Activated T-cell treated with anti-CD3 and anti-CD28 coated beads for 1 hour (primary cell): ENCODE data around the gene DYSF.

Source experiments
- DNase-seq: peaks from one replicate; pipeline ENCODE4 v3.0.0-alpha.2; 2020; ENCODE audit warnings: low read depth

DYSF gene

DNA sequence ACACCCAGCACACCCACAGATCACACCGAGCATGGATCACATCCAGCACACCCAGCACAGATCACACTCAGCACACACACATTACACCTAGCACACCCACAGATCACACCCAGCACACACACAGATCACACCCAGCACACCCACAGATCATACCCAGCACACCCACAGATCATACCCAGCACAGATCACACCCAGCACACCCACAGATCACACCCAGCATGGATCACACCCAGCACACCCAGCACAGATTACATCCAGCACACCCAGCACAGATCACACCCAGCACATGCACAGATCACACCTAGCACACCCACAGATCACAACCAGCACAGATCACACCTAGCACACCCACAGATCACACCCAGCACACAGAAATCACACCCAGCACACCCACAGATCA is 118.6 kb downstream of the DYSF start:
- DNase-seq = no peak

DNA sequence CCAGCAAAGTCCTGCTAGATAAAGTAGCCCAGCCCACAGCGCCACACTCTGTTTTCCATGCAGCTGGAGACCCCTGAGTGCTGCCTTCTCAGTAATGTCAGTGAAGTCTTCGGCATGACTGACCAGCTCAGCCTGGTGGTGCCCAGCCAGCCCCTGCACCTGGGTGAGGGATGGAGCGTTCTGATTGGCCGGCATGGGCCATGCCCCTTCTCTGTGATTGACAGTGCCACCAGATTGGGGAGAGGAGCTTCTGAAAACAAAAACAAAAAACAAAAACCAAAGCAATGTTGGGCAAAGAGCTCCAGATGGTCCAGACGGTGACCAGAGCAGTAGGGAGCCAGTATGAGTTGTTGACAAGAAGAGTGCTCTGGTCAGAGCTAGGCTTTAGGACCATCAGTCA is 122.6 kb downstream of the DYSF start:
- no peak for DNase-seq

DNA sequence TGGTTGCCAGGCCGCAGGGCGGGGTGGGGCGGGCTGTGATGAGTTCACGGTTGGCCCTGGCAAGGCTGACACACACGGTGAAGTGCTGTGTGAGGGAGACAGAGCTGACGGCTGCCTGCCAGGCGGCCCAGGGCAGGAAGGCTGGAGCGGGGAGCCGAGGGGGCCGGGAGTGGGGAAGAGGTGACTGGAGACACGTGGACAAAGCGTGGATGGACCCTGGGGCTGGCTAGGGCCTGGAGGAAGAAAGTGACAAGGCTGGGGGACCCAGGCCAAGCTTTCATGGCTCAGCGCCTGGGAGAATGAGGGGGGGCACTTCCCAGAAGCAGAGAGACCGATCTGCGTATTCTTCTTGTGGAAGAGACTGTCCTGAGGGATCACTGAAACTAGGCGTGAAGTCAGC is 123.2 kb downstream of the DYSF start:
- no peak for DNase-seq

DNA sequence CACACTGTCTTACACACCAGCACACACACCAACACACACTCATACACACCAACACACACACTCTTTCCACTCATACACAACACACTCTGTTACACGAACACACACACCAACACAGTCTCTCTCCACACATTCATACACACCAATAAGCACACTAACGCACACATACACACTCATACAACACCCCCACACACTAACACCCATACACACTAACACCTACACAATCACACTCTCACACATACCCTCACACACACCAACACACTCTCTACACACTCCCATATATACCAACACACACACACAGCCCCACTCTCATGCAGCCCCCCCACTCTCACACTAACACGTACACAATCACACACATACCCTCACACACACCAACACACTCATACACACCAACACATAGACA is 123.8 kb downstream of the DYSF start:
- DNase-seq = no peak

DNA sequence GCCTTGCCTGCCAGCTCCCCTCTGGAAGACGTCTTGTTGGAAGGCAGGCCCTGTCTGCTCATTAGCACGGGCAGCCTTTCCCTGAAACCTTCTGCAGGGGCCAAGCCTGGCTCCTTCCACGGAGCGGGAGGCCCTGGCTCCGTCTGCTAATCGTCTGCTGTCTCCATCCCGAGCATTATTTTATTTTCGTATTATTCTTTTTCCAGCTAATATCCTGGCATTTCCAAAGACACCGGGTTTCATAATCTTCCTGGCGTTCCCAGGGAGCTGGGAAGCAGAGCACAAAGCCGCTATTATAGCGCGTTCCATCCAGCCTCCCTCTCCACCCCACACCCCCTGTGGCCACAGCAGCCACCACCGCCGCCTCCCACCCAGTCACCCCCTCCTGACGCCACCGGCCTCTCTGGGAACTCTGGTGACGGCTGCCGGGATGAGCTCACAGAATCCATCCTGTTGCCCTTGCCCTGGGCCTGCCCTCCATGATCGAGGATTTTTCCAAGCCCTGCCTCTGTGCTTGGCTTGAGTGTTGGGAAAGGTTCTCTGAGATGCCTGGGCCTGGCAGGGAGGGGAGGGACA is 125.5 kb downstream of the DYSF start:
- DNase-seq = no peak

DNA sequence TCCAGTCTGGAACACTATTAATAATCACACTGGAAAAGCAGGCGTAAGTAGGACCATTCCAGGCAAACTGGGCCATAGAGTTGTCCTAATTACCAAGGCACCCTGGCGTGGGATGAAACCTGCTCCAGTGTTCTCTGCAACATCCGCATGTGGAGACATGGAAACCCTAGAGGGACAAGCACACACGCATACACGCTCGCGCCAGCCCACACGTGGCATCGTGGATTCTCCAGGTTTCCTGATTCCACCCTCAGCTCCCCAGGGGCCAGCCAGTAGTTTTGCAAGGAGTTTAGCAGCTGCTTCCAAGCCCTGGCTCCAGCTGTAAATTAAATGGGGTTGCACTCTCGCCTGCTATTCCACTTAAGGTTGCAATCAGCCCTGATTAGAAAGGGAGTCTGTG is 127.7 kb downstream of the DYSF start:
- no peak for DNase-seq

DNA sequence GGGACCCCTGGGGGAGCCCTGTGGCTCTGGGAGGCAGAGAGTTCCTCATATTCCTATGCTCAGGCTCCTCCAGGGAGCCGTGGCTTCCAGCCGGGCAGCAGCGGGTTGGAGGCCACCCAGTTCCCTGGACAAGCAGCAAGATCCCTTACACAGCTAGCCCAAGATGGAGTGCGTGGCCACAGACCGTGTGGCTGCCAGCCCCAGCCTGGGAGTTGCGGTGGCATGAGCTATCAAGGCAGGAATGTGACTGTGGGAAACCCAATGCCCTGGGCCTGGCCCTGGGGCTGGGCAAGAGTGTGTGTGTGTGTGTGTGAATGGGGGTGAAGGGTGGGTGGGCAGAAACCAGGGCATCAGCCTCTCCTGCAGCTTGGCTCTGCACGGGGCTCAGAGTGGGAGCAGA is 130.5 kb downstream of the DYSF start:
- no peak for DNase-seq

DNA sequence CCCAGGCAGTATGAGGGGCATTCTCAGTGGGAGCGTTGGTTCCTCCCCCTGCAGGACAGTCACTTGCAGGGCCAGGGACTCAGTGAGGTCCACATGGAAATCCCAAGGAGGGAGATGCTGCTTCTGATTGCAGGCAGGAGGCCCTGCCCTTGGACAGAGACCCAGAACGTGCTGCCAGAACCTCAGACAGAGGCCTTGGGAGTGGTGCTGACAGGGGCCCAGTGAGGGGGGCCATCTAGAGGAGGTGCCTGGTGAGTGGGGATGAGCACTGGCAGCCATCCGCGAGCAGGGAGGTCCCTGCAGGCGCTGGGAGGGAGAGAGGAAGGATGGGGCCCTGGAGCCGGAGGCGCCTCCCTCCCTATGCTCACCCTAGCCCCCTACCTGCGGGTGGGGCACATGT is 133.1 kb downstream of the DYSF start:
- DNase-seq = no peak

DNA sequence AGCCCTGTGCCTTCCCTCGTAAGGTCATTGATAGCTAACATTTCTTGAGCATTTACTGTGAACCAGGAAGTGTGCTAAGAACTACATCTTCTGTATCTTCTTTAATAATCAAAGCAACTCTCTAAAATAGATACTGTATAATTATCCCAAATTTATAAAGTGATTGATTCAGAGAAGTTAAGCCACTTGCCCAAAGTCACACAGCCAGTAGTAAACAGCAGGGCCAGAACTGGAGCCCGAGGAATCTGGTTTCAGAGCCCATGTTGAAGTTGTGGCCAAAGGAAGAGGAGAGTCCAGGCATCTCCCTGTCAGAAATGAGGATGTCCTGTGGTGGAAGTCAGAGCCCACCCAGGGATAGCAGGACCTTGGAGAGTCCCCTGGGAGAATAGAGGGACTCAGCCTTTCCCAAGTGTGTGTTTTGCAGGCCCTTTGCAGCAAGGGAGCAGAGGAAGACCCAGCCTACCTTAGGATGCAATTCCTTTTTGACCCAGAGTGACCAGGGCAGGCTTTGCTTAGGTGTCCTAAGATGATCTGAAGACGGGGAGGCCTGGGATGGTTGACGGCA is 134.2 kb downstream of the DYSF start:
- DNase-seq = no peak

DNA sequence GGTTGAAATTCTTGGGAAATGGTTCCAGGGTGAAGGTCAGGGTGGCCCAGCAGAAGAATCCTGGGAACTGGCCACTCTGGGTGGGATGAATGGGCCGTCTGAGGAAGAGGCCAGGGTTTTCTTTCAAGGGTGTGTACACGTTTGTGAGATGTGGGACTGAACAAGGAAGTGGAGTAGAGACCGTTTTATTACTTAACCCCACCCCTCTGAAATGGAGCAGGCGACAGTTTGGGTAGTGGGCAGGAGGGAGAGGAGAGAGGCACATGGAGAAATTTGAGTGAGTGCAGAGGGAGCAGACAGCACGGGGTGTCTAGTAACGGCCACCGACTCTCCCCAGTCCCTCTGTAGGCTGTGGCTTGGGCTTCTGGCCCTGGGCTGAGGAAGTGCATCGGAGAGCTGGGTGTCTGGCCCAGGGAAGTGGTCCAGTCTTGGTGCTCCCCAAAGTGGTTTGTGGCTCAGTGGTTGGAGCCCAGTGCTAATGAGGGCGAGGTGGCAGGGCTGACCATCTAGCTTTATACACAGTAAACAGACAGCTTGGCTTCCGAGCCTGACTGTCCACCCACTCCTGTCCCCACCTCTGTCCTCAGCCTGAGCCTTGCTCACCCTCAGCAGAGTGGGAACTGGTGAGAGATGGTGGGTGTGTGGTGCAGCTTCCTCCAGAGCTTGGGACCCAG is 135.3 kb downstream of the DYSF start:
- no peak for DNase-seq

DNA sequence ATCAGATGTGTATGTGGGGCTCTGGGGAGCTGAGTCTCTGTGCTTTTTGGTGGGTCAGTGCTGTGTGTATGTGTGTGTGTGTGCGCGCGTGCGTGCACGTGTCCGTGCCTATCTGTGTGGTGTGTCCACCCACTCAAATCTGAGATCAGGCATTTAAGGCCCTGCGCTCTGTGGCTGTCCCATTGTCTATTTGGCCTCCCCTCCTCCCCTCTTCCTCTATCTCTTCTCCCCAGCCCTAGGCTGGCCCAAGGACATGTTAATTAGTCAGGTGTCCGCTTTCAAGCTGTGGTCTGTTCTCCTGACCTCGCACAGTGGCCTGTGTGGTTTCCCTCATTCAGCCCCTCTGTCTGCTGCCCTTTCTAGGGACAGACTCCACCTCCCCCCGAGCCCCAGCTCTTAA is 136.4 kb downstream of the DYSF start:
- DNase-seq = no peak

DNA sequence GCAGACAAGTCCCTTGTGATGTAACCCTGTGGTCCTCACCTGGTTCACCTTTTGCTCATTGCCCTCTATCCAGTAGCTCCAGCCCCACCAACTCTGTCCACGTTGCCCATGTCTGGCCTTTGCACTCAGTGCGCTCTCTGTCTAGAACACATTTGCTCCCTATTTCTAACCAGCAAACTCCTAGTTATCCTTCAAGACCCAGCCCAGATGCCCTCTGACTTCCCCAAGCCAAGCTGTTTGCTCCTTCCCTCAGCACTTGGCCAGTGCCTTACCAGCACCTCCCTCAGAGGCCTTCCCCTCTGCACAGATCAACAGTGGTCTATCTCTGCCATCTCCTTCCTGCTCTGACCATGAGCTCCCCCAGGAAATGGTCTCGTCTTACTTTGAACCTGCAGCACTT is 137.7 kb downstream of the DYSF start:
- DNase-seq = no peak

DNA sequence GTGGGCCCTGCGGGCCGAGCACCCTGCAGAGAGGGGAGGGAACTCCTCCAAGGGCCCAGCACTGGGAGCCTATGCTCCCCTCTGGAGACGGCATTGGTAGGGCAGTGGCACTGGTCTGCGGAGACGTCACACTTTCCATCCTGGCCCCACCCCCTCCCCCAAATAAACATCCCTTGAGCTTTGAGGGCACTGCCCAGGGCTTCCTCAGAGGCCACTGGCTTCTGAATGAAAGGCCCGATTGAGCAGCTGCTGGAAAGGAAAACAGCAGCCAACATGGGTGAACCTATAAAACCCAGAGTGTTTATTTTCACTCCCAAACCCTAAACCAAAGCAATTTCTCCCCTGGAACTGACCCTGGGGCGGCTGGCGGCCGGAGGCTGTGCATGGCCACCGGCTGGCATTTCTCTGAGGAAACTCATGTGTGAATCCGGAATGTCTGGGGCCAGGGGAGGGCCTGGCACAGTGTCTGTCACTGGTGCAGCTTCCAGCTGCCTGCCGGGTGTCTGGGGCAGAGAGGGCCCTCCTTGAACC is 138.9 kb downstream of the DYSF start:
- no peak for DNase-seq

DNA sequence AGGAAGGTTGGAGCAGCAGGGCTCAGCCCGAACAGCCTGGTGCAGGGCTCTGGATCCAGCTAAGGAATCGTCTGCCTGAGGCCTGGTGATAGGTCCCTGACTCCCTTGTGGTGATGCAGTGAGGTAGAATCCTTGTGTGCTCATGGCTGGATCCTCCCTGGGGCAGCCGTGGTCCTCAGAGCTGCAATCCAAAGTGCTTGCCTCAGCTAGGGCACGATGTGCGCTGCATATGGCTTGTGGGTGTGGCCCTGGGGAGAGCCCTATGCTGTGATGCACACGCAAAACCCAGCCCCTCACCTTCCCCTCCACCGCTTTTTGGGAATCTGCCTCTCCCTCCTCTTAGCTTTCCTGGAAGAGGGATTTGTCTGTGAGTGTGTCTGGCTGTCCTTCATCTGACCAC is 142.2 kb downstream of the DYSF start:
- DNase-seq = no peak

DNA sequence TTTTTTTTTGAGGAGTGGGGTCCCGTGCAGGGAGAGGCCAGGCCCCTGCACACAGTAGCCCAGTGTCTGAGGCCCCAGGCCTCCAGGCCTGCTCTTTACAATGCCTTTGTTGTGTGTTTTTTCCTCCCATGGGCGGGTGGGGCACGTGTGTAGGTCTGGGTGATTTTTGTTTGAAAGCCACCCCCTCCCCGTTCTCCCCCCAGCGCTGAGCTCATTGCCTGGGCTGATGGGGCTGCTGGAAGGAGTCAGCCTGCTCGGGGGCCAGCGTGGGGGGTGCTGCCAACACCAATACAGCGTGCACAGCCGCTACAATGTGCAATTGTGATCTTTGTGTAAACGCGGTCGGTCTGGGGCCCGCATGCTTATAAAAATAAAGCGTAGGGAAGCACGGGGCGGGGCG is 142.7 kb downstream of the DYSF start:
- no peak for DNase-seq

DNA sequence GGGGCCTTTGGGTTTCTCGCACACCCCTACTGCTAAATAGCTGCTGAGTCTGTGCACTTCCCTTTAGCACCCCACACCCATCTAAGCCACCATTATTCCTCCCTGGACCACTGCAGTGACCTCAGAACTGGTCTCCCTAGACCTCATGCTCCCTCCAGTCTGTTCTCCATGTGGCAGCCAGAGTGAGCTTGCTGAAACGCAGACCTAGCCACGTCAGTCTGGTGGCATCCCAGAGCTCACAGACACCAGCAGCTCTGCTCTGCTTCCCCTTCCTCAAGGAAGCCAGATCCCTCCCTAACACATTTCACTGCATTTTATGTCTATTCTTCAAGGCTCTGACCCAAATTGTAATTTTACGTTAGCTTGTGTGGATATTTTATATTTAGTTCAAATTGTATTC is 144.4 kb downstream of the DYSF start:
- DNase-seq = no peak

DNA sequence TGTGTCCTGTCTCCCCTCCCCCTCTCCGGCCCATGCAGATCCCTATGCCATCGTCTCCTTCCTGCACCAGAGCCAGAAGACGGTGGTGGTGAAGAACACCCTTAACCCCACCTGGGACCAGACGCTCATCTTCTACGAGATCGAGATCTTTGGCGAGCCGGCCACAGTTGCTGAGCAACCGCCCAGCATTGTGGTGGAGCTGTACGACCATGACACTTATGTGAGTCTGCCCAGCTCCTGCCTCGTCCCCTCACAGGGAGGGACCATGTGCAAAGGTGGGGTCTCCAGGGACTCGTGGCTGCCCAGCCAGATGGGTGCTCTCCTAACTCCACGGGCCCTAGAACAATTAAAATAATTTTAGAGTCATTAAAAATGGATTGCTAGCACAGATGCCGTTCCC is 145.2 kb downstream of the DYSF start:
- DNase-seq = no peak

DNA sequence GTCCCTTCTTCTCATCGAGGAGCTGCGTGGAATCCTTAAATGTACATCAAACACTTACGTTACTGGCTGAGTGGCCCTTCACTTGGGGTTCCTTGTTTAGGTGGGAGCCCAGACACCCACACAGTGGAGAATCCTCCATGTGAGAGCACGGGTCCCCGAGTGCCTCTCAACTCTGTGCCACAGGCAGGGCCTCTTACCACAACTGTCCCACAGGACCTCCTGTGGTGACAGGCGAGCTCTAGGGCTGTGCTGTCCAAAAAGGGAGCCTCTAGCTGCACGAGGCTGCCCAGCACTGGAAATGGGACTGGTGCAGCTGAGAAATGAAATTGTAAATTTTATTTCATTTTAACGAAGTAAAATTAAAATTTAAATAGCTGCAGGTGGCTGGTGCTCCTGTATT is 145.7 kb downstream of the DYSF start:
- DNase-seq = no peak

DNA sequence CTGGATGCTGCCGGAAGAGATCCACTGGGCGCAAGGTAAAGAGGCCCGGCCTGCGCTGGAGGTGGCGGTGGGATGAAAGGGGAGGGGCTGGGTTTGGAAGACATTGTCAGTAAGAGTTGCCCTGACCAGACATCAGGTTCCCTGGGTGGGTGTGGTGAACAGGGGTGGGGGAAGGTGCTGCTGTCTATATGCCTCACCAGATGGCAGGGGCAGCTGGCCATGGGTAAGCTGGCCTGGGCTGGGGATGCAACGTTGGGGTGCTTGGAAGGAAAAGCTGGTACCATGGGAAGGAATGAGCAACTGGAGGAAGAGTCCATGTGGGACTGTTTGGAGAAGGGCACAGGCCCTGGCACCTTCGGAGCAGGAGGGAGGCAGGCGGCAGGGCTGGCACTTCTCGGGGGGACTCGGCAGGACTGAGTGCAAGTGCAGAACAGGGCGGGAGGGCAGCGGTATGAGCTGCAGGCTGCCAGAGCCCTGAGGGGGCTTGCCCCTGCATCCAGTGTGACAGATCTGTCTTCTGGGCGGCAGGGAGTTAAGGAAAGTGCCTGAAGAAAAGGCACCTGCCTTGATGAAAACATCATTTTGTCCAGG is 146.4 kb downstream of the DYSF start:
- DNase-seq = no peak

DNA sequence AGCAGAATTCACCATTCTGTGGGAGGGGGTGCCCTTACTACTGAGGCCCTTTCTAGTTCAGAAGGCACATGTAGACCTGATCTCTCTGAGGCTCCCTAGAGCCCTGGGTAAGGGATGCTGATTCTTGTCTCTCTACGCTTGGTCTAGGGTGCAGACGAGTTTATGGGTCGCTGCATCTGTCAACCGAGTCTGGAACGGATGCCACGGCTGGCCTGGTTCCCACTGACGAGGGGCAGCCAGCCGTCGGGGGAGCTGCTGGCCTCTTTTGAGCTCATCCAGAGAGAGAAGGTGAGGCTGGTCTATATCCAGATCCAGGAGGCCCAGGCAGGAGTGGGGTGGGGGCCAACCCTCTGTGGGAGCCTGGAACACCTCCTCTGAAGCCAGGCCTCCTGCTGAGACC is 147.2 kb downstream of the DYSF start:
- no peak for DNase-seq

DNA sequence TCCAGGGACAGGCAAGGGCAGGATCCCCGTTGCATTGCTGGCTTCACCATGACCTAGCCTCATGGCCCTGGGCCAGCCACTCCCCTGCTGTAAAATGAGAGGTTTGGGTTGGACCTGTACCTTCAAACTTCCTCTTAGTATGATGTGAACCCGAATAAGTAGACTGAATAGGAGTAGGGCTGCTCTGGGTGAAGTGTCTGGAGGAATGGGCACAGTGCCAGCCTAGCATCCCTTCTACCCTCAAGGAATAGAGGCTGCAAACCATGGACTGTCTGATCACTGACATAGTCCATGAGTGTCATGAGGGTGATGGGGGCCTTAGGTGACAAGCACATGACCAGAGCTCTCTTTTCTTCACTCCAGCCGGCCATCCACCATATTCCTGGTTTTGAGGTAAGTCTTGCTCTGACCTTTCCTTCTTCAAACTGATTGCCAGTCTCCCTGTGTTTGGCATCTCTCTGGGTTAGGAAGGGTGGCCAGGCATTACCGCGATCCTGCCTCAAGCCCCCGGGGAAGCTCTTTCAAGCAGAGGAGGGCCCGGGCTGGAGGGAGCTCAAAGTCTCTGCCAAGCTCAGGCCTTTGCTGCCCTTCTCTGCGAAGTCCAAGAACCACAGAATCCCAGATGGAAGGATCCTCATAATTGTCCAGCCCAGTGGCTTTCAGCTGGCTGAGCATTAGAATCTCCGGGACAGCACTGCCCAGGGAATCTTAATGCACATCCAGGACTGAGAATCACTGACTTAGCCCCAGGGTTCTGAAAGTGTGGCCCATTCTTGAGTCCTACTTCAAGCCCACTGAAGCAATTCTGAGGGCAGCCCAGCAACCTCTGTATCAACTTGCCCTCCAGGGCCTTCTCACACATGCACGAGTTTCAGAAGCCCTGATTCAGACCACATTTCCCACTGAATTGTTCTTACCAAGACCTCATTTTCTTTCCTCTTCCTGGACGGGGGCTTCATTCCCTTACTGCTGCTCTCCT is 148.1 kb downstream of the DYSF start:
- DNase-seq = no peak

DNA sequence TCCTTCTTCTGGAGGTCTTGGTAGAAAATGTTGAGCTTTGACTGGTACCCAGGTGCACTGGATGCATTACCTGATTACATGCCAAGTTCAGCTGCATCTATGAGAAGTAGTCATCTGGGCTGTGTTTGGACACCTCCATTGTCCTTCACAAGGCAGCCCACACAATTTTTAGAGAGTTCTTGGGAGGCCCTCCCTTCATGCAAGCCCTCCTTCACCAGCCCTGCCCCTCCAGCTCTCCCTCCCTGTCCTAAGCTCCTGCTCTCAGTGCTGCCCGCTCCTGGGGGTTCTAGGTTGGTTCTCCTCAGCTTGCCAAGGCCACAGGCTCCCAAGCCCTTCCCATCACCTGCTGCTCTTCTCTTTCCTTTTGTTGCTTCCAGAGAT is 148.7 kb downstream of the DYSF start:
- no peak for DNase-seq
